HG03175 (cell line): ENCODE measurements around the gene TIMM29.

ENCODE experiments used
- ATAC-seq: cut with Tn5 transposase; IDR thresholded peaks from one replicate; pipeline ENCODE4 v1.9.1; 2021; ENCODE audit warnings: mild to moderate bottlenecking, moderate library complexity; ENCODE audit not compliant: unreplicated experiment

Gene TIMM29

DNA sequence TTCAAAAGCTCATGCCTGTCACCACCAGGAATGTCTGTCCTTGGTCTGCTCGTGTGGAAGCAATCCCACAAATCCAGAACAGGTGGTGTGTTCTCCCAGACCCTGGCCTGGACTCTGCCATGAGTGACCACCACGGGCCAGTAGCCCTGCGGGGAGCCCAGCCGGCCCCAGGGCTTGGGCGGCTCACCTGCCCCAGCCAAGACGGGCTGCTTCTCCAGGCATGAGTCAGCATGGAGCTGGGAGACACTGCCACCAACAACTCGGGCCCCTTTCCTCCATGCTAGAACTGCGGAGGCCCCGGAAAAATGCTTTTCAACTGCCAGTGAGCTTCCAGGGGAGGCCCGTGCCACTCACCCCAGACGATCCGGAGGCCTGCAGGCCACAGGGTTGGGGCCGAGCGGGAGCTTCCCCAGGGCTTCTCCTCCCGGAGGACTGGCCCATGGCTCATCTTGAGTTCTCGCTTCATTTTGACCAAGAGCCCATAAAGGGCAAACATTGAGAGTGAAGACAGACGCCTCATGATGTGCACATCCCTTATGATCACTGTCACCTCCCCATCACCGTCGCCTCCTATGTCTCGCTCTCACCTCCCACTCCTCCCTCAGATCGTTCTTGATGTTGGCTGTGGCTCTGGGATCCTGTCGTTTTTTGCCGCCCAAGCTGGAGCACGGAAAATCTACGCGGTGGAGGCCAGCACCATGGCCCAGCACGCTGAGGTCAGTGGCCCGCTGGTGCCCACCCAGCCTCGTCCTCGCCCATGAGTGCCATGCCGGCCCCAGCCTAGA is 16.8 kb upstream of the TIMM29 start:
- no peak for ATAC-seq

GRCh38 chr19:10912619-10913018 is 16.0 kb upstream of the TIMM29 start:
- ATAC-seq = no peak

GRCh38 chr19:10913716-10914340 is 14.8 kb upstream of the TIMM29 start:
- no peak for ATAC-seq

DNA sequence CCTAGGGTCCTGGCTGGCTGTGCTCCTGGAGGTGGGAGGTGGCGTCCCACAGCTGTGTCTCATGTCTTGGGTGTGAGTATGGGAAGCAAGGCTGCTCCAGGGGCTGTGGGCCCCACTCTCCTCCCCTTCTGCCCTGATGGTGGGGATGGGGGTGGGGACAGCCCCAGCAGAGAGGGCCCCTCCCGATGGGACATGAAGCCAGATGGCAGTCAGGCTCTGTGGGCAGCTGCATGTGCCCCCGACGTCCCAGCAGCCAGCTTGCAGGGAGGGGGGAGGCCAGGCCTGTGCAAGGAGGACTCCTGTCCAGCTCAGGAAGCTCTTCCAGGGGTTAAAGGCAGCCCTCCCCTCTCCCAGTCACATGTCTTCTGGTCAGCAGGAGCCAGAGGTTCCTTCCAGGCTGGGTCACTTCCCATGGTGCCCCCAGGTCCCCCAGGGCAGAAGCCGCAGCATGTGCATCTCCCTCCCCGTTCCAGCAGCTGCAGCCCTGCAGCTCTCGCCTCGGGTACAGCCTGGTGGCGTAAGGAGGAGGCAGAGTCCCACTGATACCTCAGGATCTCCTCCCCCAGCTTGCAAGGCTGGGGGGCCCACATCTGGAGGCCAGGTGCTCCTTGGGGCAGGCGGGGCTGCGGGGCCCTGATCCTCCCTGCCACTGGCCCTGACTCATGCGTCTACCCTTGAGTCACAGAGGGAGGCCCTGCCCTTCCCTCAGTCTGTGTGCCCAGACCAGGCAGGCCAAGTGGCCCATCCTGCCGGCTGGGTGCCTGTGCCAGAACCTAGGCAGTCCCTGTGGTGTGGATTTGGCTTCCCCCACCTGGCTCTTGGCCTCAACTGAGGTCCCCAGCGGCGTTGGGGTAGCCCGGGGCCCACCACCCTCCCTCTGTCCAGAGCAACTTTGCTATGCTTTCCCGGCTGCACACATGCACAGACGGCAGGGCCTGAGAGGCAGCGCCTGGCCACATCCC is 13.2 kb upstream of the TIMM29 start:
- no peak for ATAC-seq

DNA sequence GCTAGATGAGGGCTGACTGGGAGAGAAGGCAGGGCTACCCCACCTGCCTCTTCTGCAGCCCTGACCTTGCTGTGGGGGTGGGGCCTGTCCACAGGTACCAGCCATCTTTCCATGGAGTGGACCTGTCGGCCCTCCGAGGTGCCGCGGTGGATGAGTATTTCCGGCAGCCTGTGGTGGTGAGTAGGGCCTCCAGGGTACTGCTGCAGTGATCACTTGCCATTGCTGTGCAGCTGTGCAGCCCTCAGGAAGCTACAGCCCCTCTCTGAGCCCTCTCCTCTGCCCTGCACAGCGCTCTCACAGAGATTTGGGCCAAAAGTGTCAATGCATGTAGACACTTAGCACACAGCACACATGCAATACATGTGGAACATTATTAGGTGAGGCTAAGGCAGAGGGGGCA is 12.0 kb upstream of the TIMM29 start:
- ATAC-seq = no peak

DNA sequence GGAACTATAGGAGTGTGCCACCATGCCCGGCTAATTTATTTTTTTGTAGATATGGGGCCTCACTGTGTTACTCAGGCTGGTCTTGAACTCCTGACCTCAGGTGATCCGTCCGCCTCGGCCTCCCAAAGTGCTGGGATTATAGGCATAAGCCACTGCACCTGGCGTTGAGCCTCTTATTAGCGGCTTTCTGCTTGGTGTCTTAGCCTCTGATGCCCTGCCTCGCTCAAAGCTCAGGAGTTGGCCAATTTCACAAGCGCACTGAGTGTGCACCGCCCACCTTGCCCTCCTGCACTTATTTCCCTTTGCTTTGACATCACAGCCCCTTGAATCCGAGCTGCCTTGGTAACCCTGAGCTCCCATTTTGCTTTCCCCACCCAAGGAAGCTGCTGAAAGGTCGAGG is 10.3 kb upstream of the TIMM29 start:
- no peak for ATAC-seq

DNA sequence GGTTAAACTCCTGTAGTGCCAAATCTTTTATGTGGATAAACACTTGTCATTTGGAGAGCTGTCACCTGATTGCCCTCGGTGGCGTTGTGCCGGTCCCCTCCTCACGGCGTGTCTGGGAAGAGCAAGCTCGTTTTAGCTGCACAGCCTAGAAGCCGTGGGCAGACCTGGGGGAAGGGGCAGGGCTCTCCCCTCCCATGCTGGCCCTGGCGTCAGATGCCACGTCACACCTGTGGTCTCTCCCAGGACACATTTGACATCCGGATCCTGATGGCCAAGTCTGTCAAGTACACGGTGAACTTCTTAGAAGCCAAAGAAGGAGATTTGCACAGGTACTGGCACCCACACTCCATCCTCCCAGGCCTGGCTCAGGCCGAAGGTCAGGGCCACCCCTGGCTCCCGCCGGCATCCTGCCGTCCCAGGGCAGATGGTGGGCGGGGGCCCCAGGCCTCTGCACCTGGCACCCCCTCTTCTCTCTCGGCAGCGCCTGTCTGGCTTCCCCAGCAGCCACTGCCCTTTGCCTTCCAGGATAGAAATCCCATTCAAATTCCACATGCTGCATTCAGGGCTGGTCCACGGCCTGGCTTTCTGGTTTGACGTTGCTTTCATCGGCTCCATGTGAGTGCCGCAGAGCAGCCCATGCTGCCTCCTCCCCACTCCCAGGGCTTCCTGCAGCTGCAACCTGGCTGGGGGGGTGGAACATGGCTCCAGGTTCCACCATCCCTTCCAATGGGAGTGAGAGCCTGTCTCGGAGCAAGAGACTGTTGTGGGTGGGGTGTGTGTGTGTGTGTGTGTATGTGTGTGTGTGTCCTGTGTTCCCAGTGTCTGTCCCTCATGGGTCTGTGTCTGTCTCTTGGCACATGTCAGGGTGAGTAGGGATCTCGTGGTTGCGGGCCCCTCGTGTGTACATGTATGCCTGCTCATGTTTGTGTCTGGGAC is 9.0 kb upstream of the TIMM29 start:
- ATAC-seq = no peak

GRCh38 chr19:10920288-10920655 is 8.3 kb upstream of the TIMM29 start:
- ATAC-seq = no peak

GRCh38 chr19:10920781-10921180 is 7.8 kb upstream of the TIMM29 start:
- ATAC-seq = no peak

DNA sequence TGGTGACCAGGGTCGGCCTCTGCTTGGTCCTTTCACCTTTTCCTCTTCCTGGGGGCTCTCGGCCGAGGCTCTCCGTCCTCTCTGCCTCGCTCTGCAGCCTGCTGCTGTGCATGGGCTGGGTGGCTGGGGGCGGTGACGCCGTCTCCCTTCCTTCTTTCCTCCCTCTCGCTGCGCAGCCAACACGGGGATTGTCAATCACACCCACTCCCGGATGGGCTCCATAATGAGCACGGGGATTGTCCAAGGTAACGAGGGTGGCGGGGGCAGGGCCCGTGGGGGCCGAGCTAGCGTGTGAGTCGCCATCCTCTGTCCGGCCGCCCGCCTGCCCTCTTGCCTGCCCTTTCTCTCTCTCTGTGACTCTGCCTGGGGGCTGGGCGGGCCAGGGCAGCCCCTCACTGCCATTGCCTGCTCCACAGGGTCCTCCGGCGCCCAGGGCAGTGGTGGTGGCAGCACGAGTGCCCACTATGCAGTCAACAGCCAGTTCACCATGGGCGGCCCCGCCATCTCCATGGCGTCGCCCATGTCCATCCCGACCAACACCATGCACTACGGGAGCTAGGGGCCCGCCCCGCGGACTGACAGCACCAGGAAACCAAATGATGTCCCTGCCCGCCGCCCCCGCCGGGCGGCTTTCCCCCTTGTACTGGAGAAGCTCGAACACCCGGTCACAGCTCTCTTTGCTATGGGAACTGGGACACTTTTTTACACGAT is 7.3 kb upstream of the TIMM29 start:
- ATAC-seq = no peak

DNA sequence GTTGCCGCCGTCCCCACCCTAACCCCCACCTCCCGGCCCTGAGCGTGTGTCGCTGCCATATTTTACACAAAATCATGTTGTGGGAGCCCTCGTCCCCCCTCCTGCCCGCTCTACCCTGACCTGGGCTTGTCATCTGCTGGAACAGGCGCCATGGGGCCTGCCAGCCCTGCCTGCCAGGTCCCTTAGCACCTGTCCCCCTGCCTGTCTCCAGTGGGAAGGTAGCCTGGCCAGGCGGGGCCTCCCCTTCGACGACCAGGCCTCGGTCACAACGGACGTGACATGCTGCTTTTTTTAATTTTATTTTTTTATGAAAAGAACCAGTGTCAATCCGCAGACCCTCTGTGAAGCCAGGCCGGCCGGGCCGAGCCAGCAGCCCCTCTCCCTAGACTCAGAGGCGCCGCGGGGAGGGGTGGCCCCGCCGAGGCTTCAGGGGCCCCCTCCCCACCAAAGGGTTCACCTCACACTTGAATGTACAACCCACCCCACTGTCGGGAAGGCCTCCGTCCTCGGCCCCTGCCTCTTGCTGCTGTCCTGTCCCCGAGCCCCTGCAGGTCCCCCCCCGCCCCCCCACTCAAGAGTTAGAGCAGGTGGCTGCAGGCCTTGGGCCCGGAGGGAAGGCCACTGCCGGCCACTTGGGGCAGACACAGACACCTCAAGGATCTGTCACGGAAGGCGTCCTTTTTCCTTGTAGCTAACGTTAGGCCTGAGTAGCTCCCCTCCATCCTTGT is 6.5 kb upstream of the TIMM29 start:
- no peak for ATAC-seq

GRCh38 chr19:10922638-10923014 is 6.0 kb upstream of the TIMM29 start:
- ATAC-seq = no peak

- no peak for ATAC-seq
These were observed 5.1 kb upstream of the TIMM29 start for GRCh38 chr19:10923260-10924112.

- no peak for ATAC-seq
These were observed 4.0 kb upstream of the TIMM29 start for GRCh38 chr19:10924597-10924996.

GRCh38 chr19:10927730-10928562 is 665 bp upstream of the TIMM29 start:
- ATAC-seq = no peak

- no peak for ATAC-seq
These were observed 787 bp downstream of the TIMM29 start for GRCh38 chr19:10929402-10929794.

DNA sequence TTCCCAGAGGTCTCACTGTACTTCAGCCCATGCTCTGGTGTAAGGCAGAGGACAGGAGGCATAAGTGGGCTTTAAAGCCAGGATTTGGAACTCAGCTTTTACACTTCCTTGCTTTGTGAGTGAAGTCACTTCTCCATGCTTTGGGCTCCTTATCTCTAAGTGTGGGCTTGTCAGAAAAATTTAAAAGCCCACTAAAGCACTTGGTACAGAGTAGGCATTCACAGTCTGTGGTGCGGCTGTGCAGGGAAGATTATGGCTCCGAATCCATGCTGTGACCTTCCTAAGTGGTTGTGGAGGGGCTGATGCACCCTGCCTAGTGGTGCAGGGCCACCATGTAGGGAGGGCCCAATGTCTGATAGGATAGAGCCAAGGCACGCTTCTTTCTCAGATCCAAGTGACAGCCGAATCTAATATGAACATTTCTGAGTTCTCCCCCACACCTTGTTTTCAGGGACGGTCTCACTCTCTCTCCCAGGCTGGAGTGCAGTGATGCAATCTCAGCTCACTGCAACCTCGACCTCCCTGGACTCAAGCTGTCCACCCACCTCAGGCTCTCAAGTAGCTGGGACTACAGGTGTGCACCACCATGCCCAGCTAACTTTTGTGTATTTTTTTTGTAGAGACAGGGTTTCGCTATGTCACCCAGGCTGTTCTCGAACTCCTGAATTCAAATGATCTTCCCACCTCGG is 6.9 kb downstream of the TIMM29 start:
- ATAC-seq = no peak
